ENCODE results near the gene SPEN. TPM values are rescaled to one million over a fixed set of nuclear protein-coding genes. Genes with fewer than 3 reads are reported as not detected.

SPEN gene
- total and polyA plus RNA-seq, 2 of the 13 experiments (the other 11 are each of a cell fraction or from before 2014, with no cell fraction given): 4.8 to 14.0 TPM

- TF ChIP-seq ZNF713 (CRISPR knock-in tag; IDR thresholded peaks at IDR 0.05) (no peak), HMG20B (CRISPR knock-in tag; conservative IDR thresholded peaks at IDR 0.05) (0 out of 2 replicates have a peak, but pooled peaks have one; percentile 44), RCOR2 (CRISPR knock-in tag; IDR thresholded peaks at IDR 0.05) (peak; percentile 29; the same call in 1 of the 2 replicates), CAMTA2 (CRISPR knock-in tag; IDR thresholded peaks at IDR 0.05; ENCODE audit: borderline replicate concordance) (no peak), SOX6 (IDR thresholded peaks at IDR 0.05) (no peak), SOX6 (CRISPR knock-in tag; IDR thresholded peaks at IDR 0.05) (peak; percentile 57; the same call in 1 of the 2 replicates), CEBPB (IDR thresholded peaks at IDR 0.05; ENCODE audit: borderline replicate concordance, low read depth, low read length) (peak; percentile 92), PHF21A (CRISPR knock-in tag; IDR thresholded peaks at IDR 0.05) (0 out of 2 replicates have a peak, but pooled peaks have one; percentile 25), ZNF614 (CRISPR knock-in tag; IDR thresholded peaks at IDR 0.05; ENCODE audit: borderline replicate concordance) (no peak; the same call in 1 of the 2 replicates), YEATS2 (CRISPR knock-in tag; IDR thresholded peaks at IDR 0.05; ENCODE audit: borderline replicate concordance) (0 out of 2 replicates have a peak, but pooled peaks have one; percentile 19), HOMEZ (CRISPR knock-in tag; IDR thresholded peaks at IDR 0.05; ENCODE audit: low read depth) (no peak), HNRNPUL1 (IDR thresholded peaks at IDR 0.05; ENCODE audit: low read depth, low read length) (no peak), ZNF766 (CRISPR knock-in tag; IDR thresholded peaks at IDR 0.05; ENCODE audit: borderline replicate concordance) (no peak), HNRNPLL (IDR thresholded peaks at IDR 0.05; ENCODE audit: low read depth, low read length, poor library complexity, severe bottlenecking) (peak; percentile 41), ZNF101 (CRISPR knock-in tag; IDR thresholded peaks at IDR 0.05; ENCODE audit: borderline replicate concordance, low read depth) (no peak), KLF12 (CRISPR knock-in tag; IDR thresholded peaks at IDR 0.05; ENCODE audit: borderline replicate concordance) (no peak), TOPORS (CRISPR knock-in tag; IDR thresholded peaks at IDR 0.05) (no peak), SCMH1 (CRISPR knock-in tag; IDR thresholded peaks at IDR 0.05; ENCODE audit: borderline replicate concordance) (no peak), CBX1 (IDR thresholded peaks at IDR 0.05; ENCODE audit: low read depth) (no peak), ZGPAT (CRISPR knock-in tag; IDR thresholded peaks at IDR 0.05) (0 out of 2 replicates have a peak, but pooled peaks have one; percentile 54), ZNF484 (CRISPR knock-in tag; IDR thresholded peaks at IDR 0.05; ENCODE audit: borderline replicate concordance, low read depth) (no peak), CCDC6 (CRISPR knock-in tag; IDR thresholded peaks at IDR 0.05) (peak; percentile 49; the same call in 1 of the 2 replicates), TFE3 (CRISPR knock-in tag; IDR thresholded peaks at IDR 0.05) (no peak), JUNB (CRISPR knock-in tag; IDR thresholded peaks at IDR 0.05; ENCODE audit: borderline replicate concordance) (no peak)
These were observed 38.4 kb downstream of the SPEN start (continued) for GRCh38 chr1:15885701-15886610.
